ENCODE results near the gene LRRC10.

The LRRC10 gene

DNA sequence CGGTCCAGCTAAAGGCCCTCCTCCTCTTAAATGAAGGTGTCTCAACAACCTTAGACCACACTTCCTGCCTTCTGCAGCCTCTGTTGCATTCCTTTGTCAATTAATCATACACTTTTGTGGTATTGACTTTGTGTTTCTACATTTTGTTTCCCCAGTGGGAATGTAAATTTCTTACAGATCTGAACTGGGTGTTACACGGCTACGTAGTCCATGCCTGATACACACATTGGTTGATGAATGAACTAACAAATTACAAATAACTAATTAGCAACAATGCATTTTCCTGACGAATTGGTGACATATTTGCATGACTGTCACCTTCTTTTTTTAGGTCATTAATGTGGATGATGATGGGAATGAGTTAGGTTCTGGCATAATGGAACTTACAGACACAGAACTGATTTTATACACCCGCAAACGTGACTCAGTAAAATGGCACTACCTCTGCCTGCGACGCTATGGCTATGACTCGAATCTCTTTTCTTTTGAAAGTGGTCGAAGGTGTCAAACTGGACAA, 40.6 kb downstream of the LRRC10 start:
- no peak for DNase-seq (ENCODE audit: low read depth in 3 of 3)

DNA sequence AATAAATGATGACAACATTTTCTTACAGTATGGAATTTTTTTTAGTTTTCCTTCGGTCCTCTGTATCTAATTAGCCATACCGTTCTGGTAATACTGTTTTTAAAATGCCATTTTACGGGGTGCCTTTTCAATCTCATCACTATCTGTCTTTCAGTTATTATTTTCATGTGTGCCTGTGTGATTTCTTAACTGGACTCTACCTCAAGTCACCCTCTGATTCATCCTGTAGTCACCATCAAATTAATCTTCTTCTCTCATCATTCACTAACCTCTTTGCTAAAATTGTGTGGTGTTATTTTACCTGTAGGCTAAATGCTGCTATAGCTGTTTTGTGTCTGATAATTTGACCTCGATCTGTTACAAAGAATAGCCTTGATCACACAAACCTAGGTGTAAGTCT, 41.5 kb downstream of the LRRC10 start:
- DNase-seq (ENCODE audit: low read depth in 3 of 3) = no peak

DNA sequence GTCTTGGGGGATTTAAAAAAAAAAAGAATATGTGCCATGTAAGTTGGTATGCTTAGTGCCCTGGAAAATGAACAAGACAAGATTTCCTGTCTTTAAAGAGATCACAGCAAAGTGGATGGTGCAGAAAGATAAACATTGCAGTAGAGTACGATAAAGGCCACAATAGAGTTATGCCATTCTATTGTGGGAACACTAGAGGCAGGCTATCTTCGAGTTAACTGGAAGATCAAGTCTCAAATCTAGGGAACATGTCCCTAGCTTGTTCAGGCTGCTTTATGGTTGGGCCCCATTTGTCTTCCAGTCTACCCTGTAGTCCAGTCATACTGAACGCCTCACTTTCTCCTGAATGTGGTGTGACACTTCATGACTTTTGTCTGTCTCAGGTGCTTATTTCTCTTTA, 44.1 kb downstream of the LRRC10 start:
- no peak for DNase-seq (ENCODE audit: low read depth in 3 of 3)

DNA sequence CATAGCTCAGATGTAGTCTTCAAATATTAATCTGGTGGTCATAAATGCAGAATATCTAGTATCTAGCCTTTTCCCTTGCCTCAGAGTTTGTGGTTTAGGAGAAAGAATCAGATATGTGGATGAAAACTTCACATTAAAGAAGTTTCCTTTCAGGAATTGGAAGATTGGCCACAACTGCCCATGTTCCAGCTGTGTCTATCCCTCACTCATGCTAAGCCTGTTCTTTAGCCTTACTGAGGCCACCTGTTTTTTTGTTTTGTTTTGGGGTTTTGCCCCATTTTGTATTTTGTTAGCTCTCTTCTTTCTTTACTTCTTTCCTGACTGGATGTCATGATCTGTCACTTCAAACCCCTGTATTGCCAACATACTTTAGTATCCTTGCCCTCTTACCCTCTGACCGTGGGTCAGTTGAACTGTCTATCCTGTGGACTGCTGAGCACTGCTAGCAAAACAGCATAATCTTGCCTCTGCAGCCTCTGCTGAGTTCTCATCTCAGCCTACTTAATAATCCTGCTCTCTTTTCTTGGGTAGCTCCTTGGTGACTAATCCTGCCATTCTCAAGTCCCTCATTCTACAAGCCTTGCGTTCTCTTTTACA, 47.4 kb downstream of the LRRC10 start:
- DNase-seq (ENCODE audit: low read depth in 3 of 3) = no peak
